ENCODE data around the gene RAD21L1.
A peak's percentile ranks its signal among the peaks of the same experiment; 100 is the strongest.
"Not testable (repeated sequence)": the region's sequence is repeated elsewhere in the genome, so short reads cannot be mapped to it uniquely, and the experiment has no call there.

The RAD21L1 gene

GRCh38 chr20:1199964-1200363, 25.9 kb upstream of the RAD21L1 start:
- no peak for DNase-seq

- no peak for DNase-seq
Measured at GRCh38 chr20:1202762-1203504, 22.9 kb upstream of the RAD21L1 start, which contains the start of gene C20orf202. TSS of gene C20orf202 (plus strand) at chr20:1203454. CDS start at chr20:1203586, 132 bp downstream.

DNA sequence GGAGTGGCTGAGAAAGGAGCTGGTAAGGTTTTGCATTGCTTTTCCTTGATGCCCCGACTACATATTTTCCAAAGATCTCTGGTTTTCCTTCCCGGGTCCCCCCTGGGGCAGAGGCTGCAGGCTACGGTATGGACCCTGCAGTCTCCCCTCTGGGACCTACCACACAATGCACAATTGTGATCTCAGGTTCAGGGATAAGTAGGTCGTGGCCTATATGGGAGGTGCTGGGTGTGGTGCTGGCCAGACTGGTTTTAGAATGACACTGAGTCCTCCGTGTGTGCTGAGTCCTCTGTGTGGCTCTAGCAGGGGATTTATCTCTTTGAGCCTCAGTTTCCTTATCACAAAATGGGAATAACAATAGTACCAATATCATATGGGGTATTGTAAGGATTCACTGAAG, 22.2 kb upstream of the RAD21L1 start:
- DNase-seq = no peak

DNA sequence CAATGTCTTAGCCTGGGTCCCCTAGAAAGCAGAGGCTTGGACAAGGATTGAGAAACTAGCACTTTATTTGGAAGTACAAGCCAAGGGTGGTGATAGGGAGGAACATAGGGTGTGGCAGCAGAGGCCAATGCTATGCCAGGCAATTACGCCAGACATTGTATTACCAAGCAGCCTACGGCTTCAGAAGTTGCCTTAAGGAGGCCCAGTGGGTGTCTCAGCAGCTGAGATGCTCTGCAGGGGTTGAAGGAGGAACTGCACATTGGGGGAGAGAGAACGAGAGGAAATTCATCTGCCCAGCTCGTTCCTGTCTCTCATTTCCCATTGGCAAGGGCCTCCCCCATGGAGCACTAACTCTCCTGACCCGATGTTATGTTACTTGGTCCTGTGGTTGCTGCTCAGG, 21.7 kb upstream of the RAD21L1 start:
- peak; percentile 36 for DNase-seq

DNA sequence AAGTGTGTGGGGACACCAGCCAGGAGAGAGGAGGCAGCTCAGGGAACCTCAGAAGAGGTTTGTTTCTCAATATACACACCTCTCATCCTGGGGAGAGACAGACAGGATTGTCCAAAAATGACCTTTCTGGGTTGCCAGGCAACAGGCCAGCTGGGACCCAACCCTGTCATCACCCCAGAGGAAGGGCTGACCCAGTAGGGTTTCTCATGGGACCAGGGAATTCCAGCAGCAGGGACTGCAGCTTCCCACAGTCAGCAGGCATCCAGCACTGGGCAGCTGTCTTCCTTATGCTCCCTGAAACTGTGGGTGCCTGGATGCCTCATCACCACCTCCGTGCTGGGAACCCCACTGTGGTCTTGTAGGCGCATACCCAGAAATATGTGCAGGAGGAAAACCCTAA, 21.3 kb upstream of the RAD21L1 start:
- DNase-seq = no peak

DNA sequence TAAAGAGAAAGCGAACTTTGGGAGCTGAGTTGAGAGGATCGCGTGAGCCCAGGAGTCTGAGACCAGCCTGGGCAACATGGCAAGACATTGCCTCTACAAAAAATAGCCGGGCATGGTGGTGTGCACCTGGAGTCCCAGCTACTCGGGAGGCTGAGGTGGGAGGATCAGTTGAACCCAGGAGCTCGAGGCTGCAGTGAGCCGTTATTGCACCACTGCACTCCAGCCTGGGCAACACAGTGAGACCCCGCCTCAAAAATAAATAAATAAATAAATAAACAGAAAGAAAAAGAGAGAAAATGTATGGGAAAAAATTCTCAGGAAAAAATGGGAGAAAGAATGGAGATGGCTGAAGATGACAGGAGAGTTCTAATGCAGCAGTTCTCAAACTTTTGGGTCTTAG, 20.0 kb upstream of the RAD21L1 start:
- no peak for DNase-seq

- DNase-seq = no peak
Measured at GRCh38 chr20:1206366-1207148, 19.3 kb upstream of the RAD21L1 start.

- no peak for DNase-seq
Measured at GRCh38 chr20:1207293-1207878, 18.5 kb upstream of the RAD21L1 start.

DNA sequence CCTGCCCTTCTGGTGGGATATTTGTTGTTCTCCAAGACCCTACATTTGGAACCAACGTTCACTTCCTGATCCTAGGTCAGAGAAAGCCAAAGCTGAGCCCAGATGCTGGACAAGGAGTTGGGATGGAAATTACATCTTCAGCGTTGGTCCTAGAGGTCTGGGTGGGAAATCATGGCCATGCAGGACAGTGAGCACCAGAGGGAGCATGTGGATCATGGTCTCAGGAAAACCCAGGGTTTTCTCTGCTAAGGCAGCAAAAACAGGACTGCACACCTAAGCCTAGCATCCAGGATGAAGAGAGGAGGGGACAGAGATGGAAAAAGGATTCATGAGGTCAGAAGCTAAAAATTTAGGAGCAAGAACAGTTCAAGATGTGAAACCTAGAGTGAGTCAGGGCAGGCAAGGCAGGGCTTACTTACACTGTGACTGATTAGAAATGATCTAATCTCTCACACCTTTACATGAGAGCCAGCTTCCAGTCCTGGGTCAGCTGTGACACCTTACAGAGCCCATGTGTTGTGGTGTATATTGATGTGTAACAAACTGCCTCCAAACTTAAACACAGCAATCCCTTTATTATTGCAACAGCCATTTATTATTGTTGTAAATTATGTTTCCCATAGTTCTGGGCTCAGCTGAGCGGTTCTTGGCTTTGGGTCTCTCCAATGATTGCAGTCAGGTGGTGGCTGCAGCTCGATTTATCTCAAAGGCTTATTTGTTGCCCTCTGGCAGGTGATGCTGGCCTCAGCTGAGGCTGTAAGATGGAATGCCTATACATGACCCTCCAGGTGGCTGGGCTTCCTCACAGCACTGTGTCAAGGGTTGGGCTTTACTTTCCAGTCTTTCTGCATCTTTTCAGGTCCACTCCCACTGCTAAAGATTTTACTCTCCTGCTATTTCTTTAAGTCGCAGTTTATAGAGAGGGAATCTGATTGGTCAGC, 16.1 kb upstream of the RAD21L1 start:
- DNase-seq = no peak

DNA sequence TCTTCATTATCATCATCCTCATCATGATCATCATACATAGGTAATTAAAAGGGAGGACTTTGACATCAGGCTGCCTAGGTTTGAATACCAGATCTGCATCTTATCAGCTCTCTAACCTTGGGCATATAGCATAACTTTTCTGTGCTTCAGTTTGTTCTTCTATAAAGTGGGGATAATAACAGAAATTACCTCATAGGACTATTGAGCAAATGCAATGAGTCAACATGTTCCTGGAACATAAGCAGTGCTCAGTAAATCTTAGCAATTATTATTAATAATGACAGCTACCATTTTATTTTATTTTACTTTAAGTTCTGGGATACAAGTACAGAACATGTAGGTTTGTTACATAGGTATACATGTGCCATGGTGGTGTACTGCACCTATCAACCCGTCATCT, 15.3 kb upstream of the RAD21L1 start:
- peak; percentile 68 for DNase-seq

- DNase-seq = peak; percentile 72
Measured at GRCh38 chr20:1212023-1212422, 13.8 kb upstream of the RAD21L1 start.

GRCh38 chr20:1212607-1213396, 13.0 kb upstream of the RAD21L1 start:
- peak; percentile 76 for DNase-seq

DNA sequence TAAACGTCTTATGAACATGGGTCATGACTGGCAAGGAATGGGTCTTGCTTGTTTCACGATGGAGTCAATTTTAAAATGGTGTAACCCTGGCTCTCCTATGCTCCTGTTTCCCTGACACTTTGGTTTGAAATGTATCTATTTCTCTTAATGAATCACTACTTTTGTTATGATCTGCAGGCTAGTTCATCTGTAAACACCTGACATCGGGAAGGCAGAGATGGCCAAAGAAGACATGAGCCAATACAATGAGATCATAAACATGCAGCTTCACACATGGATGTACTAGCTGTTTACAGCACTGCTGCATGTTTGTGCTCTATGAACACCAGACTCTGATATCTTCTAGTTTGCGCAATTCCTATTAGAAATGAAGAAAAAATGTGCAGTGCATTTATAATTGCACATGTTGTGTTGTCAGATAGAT, 11.0 kb upstream of the RAD21L1 start:
- DNase-seq = no peak

GRCh38 chr20:1215386-1216170, 10.3 kb upstream of the RAD21L1 start:
- no peak for DNase-seq

DNA sequence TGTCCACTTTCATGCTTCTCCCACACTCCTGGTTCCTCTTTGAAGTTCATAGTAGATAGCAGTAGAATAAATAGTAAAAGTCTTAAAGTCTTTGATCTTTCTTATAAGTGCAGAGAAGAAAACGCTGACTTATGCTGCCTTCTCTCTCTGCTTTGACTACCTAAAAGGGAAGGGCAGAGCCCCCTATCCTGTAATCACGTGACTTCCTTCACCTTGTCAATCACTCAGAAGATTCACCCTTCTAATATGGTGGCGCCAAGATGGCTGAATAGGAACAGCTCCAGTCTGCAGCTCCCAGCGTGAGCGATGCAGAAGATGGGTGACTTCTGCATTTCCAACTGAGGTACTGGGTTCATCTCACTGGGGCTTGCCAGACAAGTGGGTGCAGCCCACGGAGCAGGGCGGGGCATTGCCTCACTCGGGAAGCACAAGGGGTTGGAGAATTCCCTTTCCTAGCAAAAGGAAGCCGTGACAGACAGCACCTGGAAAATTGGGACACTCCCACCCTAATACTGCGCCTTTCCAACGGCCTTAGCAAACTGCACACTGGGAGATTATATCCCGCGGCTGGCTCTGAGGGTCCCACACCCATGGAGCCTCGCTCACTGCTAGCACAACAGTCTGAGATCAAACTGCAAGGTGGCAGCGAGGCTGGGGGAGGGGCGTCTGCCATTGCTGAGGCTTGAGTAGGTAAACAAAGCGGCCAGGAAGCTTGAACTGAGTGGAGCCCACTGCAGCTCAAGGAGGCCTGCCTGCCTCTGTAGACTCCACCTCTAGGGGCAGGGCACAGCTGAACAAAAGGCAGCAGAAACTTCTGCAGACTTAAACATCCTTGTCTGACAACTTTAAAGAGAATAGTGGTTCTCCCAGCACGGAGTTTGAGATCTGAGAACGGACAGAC, 9.1 kb upstream of the RAD21L1 start:
- DNase-seq = not testable (repeated sequence)

GRCh38 chr20:1222750-1223149, 3.1 kb upstream of the RAD21L1 start:
- not testable (repeated sequence) for DNase-seq

DNA sequence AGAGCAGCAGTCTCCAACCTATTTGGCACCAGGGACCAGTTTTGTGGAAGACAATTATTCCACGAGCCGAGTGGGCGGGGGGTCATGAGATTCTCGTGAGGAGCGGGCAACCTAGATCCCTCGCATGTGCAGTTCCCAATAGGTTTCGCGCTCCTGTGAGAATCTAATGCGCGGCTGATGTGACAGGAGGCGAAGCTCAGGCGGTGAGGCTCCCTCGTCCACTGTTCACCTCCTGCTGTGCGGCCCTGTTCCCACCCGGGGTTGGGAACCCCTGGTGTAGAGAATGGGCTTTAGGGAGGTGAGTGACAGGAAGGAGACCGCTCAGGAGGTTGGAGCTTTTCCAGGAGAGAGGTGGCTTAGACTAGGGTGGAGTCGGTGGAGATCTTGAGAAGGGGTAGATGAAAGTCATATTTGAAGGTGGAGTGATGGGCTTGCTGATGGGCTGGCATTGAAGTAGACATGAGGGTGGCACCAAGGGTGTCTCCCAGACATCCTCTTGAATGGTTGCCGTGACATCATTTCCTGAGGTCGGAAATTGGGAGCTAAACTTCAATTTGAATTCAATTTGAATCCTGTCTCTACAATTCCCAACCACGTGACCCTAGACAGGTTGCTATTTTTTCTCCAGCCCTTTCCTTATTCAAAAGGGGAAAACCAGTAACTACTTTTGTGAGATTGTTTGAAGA, 1.5 kb upstream of the RAD21L1 start:
- DNase-seq = no peak

DNA sequence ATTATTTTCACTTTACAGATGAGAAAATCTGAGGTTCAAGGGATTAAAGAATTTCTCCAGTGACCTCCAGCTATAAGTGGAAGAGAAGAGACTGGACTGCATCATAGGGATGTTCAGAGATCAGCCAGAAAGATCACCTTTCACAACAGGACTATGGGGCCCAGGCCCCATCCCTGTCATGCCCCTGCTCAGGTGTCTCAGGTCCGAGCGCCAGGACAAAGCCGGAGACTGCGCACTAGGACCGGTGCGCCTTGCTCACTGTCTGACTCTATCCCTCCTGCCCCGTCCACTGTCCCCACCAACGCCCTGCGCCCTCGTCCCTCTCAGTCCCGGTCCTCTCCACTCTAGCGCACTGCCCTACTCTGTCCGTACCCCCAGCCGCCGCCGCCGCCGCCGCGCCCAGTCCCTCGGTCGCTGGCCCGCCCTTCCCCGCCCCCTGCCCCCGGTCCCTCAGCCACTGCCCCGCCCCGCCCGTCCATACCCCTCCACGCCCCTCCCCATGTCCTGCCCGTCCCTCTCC, 521 bp upstream of the RAD21L1 start:
- no peak for DNase-seq

- DNase-seq = no peak
Measured at GRCh38 chr20:1229541-1229940, 3.7 kb downstream of the RAD21L1 start.

Measured in inflammatory macrophage treated with lipopolysaccharide for 4 hours (primary cell).